GM19397 (cell line): ENCODE data around the gene SEPTIN10.
"Not testable (repeated sequence)": the region's sequence is repeated elsewhere in the genome, so short reads cannot be mapped to it uniquely, and the experiment has no call there.

ENCODE experiments used
- ATAC-seq: cut with Tn5 transposase; IDR thresholded peaks from one replicate; pipeline ENCODE4 v1.9.1; 2021; ENCODE audit warnings: mild to moderate bottlenecking, moderate library complexity; ENCODE audit not compliant: unreplicated experiment

The SEPTIN10 gene

GRCh38 chr2:109613922-109614714 is at the start of gene SEPTIN10, which contains the start of gene SOWAHC:
TSS of gene SEPTIN10 (minus strand) at chr2:109613966. CDS start at chr2:109613827, 139 bp downstream.
TSS of gene SOWAHC (plus strand) at chr2:109614364. CDS start at chr2:109614490, 126 bp downstream.
- peak; percentile 76 for ATAC-seq

- ATAC-seq: no peak
These were observed 49.1 kb upstream of the SEPTIN10 start for GRCh38 chr2:109662889-109663288.

- no peak for ATAC-seq
These were observed 46.5 kb upstream of the SEPTIN10 start for GRCh38 chr2:109660046-109660860.

GRCh38 chr2:109659396-109660045 is 45.8 kb upstream of the SEPTIN10 start:
- no peak for ATAC-seq

- no peak for ATAC-seq
These were observed 41.5 kb upstream of the SEPTIN10 start for GRCh38 chr2:109655287-109655686.

- ATAC-seq: no peak
These were observed 40.7 kb upstream of the SEPTIN10 start for GRCh38 chr2:109654326-109655050.

- no peak for ATAC-seq
These were observed 36.2 kb upstream of the SEPTIN10 start for GRCh38 chr2:109649736-109650695.

GRCh38 chr2:109648041-109648527 is 34.3 kb upstream of the SEPTIN10 start:
- no peak for ATAC-seq

- ATAC-seq: no peak
These were observed 33.9 kb upstream of the SEPTIN10 start for GRCh38 chr2:109647636-109648035.

GRCh38 chr2:109646961-109647360 is 33.2 kb upstream of the SEPTIN10 start:
- no peak for ATAC-seq

GRCh38 chr2:109645412-109646184 is 31.8 kb upstream of the SEPTIN10 start:
- ATAC-seq: no peak

- no peak for ATAC-seq
These were observed 31.0 kb upstream of the SEPTIN10 start for GRCh38 chr2:109644571-109645275.

- ATAC-seq: not testable (repeated sequence)
These were observed 26.2 kb upstream of the SEPTIN10 start for GRCh38 chr2:109640000-109640399.

GRCh38 chr2:109638795-109639194 is 25.0 kb upstream of the SEPTIN10 start:
- ATAC-seq: no peak

- no peak for ATAC-seq
These were observed 24.2 kb upstream of the SEPTIN10 start for GRCh38 chr2:109637749-109638570.

- no peak for ATAC-seq
These were observed 22.6 kb upstream of the SEPTIN10 start for GRCh38 chr2:109636317-109636716.
